GM12878 (cell line): ENCODE results near the gene ZG16B. TPM values are rescaled to one million over a fixed set of nuclear protein-coding genes. Genes with fewer than 3 reads are reported as not detected.

Source experiments
- ATAC-seq: fragments of 200-7000 bp; cut with Tn5 transposase; 3 replicates; pipeline ENCODE4 v1.9.1; 2020; ENCODE audit warnings: mild to moderate bottlenecking, moderate library complexity
- BruUV-seq: library from RNA; stranded (reverse); fragments of 400-500 nt; replicated peaks from 2 replicates; lab custom pipeline; 2021; lab: Mats Ljungman, UMichigan
- CTCF ChIA-PET: fragments of 300-600 bp; sonication (Branson Sonifier 250); formaldehyde crosslinking; extraction: SDS; loops from one replicate; lab custom pipeline; 2021; ENCODE audit warnings: inconsistent platforms; lab: Yijun Ruan, JAX
- POLR2A ChIA-PET: fragments of 350-600 bp; formaldehyde crosslinking; extraction: SDS; loops from one replicate; lab custom pipeline; 2021; ENCODE audit warnings: inconsistent platforms; lab: Charles Lee
- RAD21 ChIA-PET: fragments of 300-600 bp; sonication (Branson Sonifier 250); formaldehyde crosslinking; loops from one replicate; lab custom pipeline; 2023; ENCODE audit warnings: antibody characterized with exemption; ENCODE audit not compliant: unreplicated experiment; lab: Charles Lee
- SMC1A ChIA-PET: fragments of 300-600 bp; sonication (Branson Sonifier 250); formaldehyde crosslinking; loops from one replicate; lab custom pipeline; 2023; ENCODE audit not compliant: unreplicated experiment, uncharacterized antibody; lab: Charles Lee
- DNase-seq: peaks from one replicate; pipeline ENCODE4 v3.0.0-alpha.2; 2011; ENCODE audit warnings: low read depth, low spot score
- FAIRE-seq: peaks from 3 replicates; lab custom pipeline; 2011; peaks lifted over from hg19 to GRCh38; lab: Jason Lieb, UNC
- H2AFZ ChIP-seq: 2 replicates; pipeline ENCODE4 v1.6.0; 2011; ENCODE audit warnings: low read depth, low read length, control low read depth; ENCODE audit not compliant: control insufficient read depth
- H3K27ac ChIP-seq: 2 replicates; pipeline ENCODE4 v1.5.1; 2011; ENCODE audit warnings: control low read depth; ENCODE audit not compliant: control insufficient read depth, insufficient read depth
- H3K27me3 ChIP-seq, 2 experiments: replicated peaks in 1 of 2; 2 replicates each; pipeline versions ENCODE4 v1.6.0 to v1.6.1; 2011; ENCODE audit warnings: low read length in 1 of 2; ENCODE audit not compliant: control insufficient read depth in 2 of 2, insufficient read depth in 2 of 2
- H3K36me3 ChIP-seq, 2 experiments: 2 replicates each; pipeline ENCODE4 v1.5.1; 2011; ENCODE audit warnings: low read length in 1 of 2; ENCODE audit not compliant: control insufficient read depth in 2 of 2, insufficient read depth in 2 of 2
- H3K4me1 ChIP-seq: 2 replicates; pipeline ENCODE4 v1.6.1; 2011; ENCODE audit warnings: mild to moderate bottlenecking, low read length, moderate library complexity, mixed read lengths; ENCODE audit not compliant: control insufficient read depth, insufficient read depth
- H3K4me2 ChIP-seq: 2 replicates; pipeline ENCODE4 v1.6.0; 2011; ENCODE audit warnings: control low read depth; ENCODE audit not compliant: control insufficient read depth, insufficient read depth
- H3K4me3 ChIP-seq: fragments of 200-600 bp; sonication (generic); 2 replicates; pipeline ENCODE4 v1.5.1; 2016
- H3K79me2 ChIP-seq: 2 replicates; pipeline ENCODE4 v1.6.0; 2011; ENCODE audit warnings: low read length; ENCODE audit not compliant: control insufficient read depth, insufficient read depth
- H3K9ac ChIP-seq: 2 replicates; pipeline ENCODE4 v1.8.0; 2011; ENCODE audit warnings: low read length, control low read depth, mixed read lengths; ENCODE audit not compliant: control insufficient read depth, insufficient read depth
- H3K9me3 ChIP-seq: replicated peaks from 3 replicates; pipeline ENCODE4 v1.5.1; 2011; ENCODE audit warnings: mild to moderate bottlenecking, low read length; ENCODE audit not compliant: control insufficient read depth, insufficient read depth
- H4K20me1 ChIP-seq: 2 replicates; pipeline ENCODE4 v1.6.0; 2011; ENCODE audit not compliant: control insufficient read depth, insufficient read depth
- CEBPB ChIP-seq, 2 experiments: fragments of 150-350 bp in 1 of 2; IDR thresholded peaks; 2 replicates each; pipeline ENCODE4 v1.6.1; 2012 to 2014; ENCODE audit warnings: low read depth in 2 of 2, low read length in 2 of 2, borderline replicate concordance in 1 of 2, inconsistent platforms in 1 of 2
- FOXM1 ChIP-seq: IDR thresholded peaks from 2 replicates; pipeline ENCODE4 v1.6.1; 2012; ENCODE audit warnings: low read depth, mild to moderate bottlenecking, inconsistent platforms, low read length, moderate library complexity
- HDAC2 ChIP-seq: fragments of 200-600 bp; sonication (generic); IDR thresholded peaks from 2 replicates; pipeline ENCODE4 v1.6.1; 2017
- IRF4 ChIP-seq: IDR thresholded peaks from 2 replicates; pipeline ENCODE4 v1.6.1; 2011; ENCODE audit warnings: low read depth, low read length
- MXI1 ChIP-seq: fragments of 150-350 bp; IDR thresholded peaks from 2 replicates; pipeline ENCODE4 v1.6.1; 2011; ENCODE audit warnings: low read depth, mild to moderate bottlenecking, inconsistent platforms, low read length, improper control_type of control experiment
- NR2F1 ChIP-seq: fragments of 450-650 bp; conservative IDR thresholded peaks from 2 replicates; pipeline ENCODE4 v1.6.1; 2017; ENCODE audit warnings: mild to moderate bottlenecking
- RBBP5 ChIP-seq: fragments of 200-600 bp; sonication (generic); conservative IDR thresholded peaks from 2 replicates; pipeline ENCODE4 v1.6.1; 2016
- ZZZ3 ChIP-seq: IDR thresholded peaks from 2 replicates; pipeline ENCODE4 v1.6.1; 2011; ENCODE audit warnings: low read depth; ENCODE audit not compliant: control insufficient read depth, insufficient read length
- WGBS: methylation state at CpG from one replicate; pipeline ENCODE4 v1.1.6; 2016; ENCODE audit warnings: low lambda C conversion rate; ENCODE audit not compliant: insufficient replicate concordance, insufficient coverage; ENCODE audit errors: missing lambda C conversion rate; 5-methylcytosine and 5-hydroxymethylcytosine counted together
- in situ Hi-C: fragments of 300-500 bp; cut with MboI; formaldehyde crosslinking; loops from 9 replicates; pipeline ENCODE4 v1.14.3; 2018; ENCODE audit warnings: mixed read lengths
- intact Hi-C: fragments of 100-400 bp; cut with micrococcal nuclease; formaldehyde crosslinking; loops from one replicate; pipeline ENCODE4 v1.14.2; 2022; ENCODE audit not compliant: unreplicated experiment
- polyA plus RNA-seq, 11 experiments: library from polyadenylated mRNA; depleted of rRNA in 4 of 11; unstranded in 6 of 11; stranded (reverse) in 5 of 11; fragments of >200 nt; fragmentation: Nextera tagmentation in 4 of 11; fragmentation: Illumina TruSeq in 1 of 11; extraction: Ambion mirVana in 4 of 11; extraction: Trizol in 1 of 11; gene quantifications; 1 replicate in 1 of 11; 2 replicates in 10 of 11; pipeline versions ENCODE4 v1.2.1 to v1.2.3, GENCODE V29; 2011 to 2016; ENCODE audit warnings: inconsistent platforms in 2 of 11, missing spikeins in 2 of 11, low read depth in 1 of 11
- total RNA-seq, 4 experiments: library from RNA; depleted of rRNA in 3 of 4; stranded (reverse); fragments of >200 nt in 3 of 4; fragmentation: Illumina TruSeq in 1 of 4; extraction: Trizol in 1 of 4; gene quantifications; 2 replicates each; pipeline versions ENCODE4 v1.2.1 to v1.2.3, GENCODE V29; 2013 to 2021
- TF ChIP-seq, protein P1 (sequence below): fragments of 450-650 bp; IDR thresholded peaks from 2 replicates; pipeline ENCODE4 v1.6.1; 2018; ENCODE audit warnings: mild to moderate bottlenecking, low read depth, moderate library complexity; ENCODE audit not compliant: partially characterized antibody
- TF ChIP-seq, protein P2 (sequence below): fragments of 450-650 bp; IDR thresholded peaks from 2 replicates; pipeline ENCODE4 v1.6.1; 2018; ENCODE audit warnings: borderline replicate concordance, mild to moderate bottlenecking; ENCODE audit not compliant: partially characterized antibody
- TF ChIP-seq, protein P3 (sequence below): IDR thresholded peaks from 2 replicates; pipeline ENCODE4 v1.6.1; 2011; ENCODE audit warnings: borderline replicate concordance, low read depth, mild to moderate bottlenecking, moderate library complexity, mixed read lengths, low read length; ENCODE audit not compliant: insufficient read depth; ENCODE audit errors: extremely low read length

The ZG16B gene
- total and polyA plus RNA-seq, 10 of the 15 experiments (the other 5 are each of a cell fraction or from before 2014, with no cell fraction given) = 1.00 to 11.6 (median 5.8) TPM

DNA sequence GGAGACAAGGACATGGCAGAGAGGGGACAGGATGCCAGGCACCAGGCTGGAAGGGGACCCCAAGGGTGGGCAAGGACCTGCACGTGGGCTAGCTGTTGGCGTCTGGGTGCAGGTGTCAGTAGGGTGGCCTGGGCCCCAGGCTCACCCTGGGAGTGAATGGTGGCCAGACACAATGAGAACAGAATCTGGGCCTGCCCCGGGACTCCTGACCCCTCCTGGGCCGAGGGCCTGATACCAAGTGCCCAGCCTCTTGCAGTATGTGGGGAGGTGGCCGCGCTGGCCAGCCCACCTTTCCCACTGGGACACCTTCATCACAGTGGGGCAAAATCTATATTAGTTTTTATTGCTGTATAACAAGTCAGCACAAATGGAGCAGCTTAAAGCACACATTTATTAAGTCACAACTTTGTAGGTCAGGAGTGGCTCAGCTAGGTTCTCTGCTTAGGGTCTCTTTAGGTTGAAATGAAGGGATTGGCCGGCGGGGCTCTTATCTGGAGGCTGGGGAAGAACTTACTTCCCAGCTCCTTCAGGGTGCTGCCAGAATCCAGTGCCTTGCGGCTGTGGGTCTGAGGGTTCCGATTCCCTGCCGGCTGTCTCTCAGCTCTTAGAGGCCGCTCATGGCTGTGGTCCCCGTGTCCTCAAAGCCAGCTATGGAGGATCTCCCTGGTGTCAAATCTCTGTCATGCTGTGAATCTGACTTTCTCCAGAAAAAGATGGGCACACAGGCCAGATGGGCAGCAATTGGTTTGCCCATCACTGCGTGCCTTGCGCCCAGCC lies 46.3 kb upstream of the ZG16B start (continued):
- TF ChIP-seq IRF4 = no peak
- TF ChIP-seq, protein P1, sequence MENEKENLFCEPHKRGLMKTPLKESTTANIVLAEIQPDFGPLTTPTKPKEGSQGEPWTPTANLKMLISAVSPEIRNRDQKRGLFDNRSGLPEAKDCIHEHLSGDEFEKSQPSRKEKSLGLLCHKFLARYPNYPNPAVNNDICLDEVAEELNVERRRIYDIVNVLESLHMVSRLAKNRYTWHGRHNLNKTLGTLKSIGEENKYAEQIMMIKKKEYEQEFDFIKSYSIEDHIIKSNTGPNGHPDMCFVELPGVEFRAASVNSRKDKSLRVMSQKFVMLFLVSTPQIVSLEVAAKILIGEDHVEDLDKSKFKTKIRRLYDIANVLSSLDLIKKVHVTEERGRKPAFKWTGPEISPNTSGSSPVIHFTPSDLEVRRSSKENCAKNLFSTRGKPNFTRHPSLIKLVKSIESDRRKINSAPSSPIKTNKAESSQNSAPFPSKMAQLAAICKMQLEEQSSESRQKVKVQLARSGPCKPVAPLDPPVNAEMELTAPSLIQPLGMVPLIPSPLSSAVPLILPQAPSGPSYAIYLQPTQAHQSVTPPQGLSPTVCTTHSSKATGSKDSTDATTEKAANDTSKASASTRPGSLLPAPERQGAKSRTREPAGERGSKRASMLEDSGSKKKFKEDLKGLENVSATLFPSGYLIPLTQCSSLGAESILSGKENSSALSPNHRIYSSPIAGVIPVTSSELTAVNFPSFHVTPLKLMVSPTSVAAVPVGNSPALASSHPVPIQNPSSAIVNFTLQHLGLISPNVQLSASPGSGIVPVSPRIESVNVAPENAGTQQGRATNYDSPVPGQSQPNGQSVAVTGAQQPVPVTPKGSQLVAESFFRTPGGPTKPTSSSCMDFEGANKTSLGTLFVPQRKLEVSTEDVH = no peak
- TF ChIP-seq, all 136 proteins: peak for 0

DNA sequence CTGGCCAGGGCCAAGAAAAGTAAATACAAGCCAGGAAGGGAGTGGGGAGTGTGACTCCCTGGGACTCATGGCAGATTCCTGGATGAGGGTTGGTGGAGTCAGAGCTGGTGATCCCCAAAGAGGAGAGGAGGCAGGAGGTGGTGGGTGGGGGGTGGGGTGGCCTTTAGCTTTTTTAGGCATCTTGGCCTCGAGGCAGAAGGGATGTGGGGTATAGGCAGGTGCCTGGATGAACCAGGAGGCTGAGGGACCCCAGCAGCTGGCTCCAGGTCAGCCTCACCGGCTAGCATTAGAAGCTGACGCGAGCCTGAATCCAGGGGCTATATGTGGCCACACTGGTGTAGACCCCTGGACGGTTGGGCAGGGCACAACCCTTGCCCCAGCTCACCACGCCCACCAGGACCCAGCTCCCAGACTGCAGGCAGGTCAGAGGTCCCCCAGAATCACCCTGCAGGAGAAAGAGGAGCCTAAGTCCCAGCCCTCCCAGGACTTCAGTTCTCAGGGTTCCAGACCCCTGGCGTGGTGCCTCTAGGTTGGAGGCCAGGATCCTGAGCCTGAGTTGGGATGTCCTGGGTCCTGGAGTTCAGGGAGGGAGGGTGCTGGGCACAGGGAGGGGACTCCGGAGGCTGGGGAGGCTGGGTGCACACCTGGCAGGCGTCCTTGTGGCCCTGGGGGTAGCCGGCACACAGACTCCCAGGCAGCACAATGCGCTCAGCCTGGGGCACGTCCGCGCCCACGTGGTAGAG lies 45.6 kb upstream of the ZG16B start:
- no peaks in the 10 kb centered on the region for H3K9me3 ChIP-seq
- no peak overlapping the region for H3K27ac ChIP-seq
- FAIRE-seq (no peak), ATAC-seq (no peak), DNase-seq (no peak)
- H3K4me3 ChIP-seq = no peak overlapping the region
- BruUV-seq = no TSS peak
- no peak overlapping the region for H2AFZ ChIP-seq
- TF ChIP-seq CEBPB (IDR thresholded peaks at IDR 0.05; ENCODE audit: borderline replicate concordance in 1 of 2, low read depth in 2 of 2, low read length in 2 of 2) (no peak), NR2F1 (no peak), MXI1 (no peak), FOXM1 (no peak), HDAC2 (no peak), ZZZ3 (no peak), RBBP5 (no peak)
- TF ChIP-seq, protein P2, sequence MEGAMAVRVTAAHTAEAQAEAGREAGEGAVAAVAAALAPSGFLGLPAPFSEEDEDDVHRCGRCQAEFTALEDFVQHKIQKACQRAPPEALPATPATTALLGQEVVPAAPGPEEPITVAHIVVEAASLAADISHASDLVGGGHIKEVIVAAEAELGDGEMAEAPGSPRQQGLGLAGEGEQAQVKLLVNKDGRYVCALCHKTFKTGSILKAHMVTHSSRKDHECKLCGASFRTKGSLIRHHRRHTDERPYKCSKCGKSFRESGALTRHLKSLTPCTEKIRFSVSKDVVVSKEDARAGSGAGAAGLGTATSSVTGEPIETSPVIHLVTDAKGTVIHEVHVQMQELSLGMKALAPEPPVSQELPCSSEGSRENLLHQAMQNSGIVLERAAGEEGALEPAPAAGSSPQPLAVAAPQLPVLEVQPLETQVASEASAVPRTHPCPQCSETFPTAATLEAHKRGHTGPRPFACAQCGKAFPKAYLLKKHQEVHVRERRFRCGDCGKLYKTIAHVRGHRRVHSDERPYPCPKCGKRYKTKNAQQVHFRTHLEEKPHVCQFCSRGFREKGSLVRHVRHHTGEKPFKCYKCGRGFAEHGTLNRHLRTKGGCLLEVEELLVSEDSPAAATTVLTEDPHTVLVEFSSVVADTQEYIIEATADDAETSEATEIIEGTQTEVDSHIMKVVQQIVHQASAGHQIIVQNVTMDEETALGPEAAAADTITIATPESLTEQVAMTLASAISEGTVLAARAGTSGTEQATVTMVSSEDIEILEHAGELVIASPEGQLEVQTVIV = no peak
- TF ChIP-seq, protein P3, sequence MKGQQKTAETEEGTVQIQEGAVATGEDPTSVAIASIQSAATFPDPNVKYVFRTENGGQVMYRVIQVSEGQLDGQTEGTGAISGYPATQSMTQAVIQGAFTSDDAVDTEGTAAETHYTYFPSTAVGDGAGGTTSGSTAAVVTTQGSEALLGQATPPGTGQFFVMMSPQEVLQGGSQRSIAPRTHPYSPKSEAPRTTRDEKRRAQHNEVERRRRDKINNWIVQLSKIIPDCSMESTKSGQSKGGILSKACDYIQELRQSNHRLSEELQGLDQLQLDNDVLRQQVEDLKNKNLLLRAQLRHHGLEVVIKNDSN = no peak
- SMC1A ChIA-PET = no interaction called here
- H3K4me1 ChIP-seq = no peaks in the 10 kb centered on the region
- POLR2A ChIA-PET = no interaction called here
- peaks cover 2 to 7% of the 10 kb centered on the region in 2 experiments; a peak in 3 of 4 replicates for H3K27me3 ChIP-seq
- no peaks in the 10 kb centered on the region for H3K36me3 ChIP-seq
- no peaks in the 10 kb centered on the region for H3K79me2 ChIP-seq
- CTCF ChIA-PET = no interaction called here
- no peak overlapping the region for H3K4me2 ChIP-seq
- WGBS = 38% methylated on average over 15 of the region's 15 CpGs
- RAD21 ChIA-PET = no interaction called here
- no peak overlapping the region for H3K9ac ChIP-seq
- intact Hi-C loops (no loop called here), in situ Hi-C loops (no loop called here)
- no peaks in the 10 kb centered on the region for H4K20me1 ChIP-seq
